Activated CD4-positive, alpha-beta T cell treated with anti-CD3 and anti-CD28 coated beads, Interleukin-2, amount 10 ng/mL, durations not matched to agents 24 days and 14 days (primary cell): Measurements from ENCODE around the gene NAA15. TPM values are rescaled to one million over a fixed set of nuclear protein-coding genes. Genes with fewer than 3 reads are reported as not detected.
A peak's percentile ranks its signal among the peaks of the same experiment; 100 is the strongest.
"Not testable (repeated sequence)": the region's sequence is repeated elsewhere in the genome, so short reads cannot be mapped to it uniquely, and the experiment has no call there.

Experiments
- DNase-seq: peaks from one replicate; pipeline ENCODE4 v3.0.0; 2022
- H3K27ac Mint-ChIP-seq: one replicate; pipeline ENCODE4 v1.8.0; 2022; ENCODE audit warnings: mild to moderate bottlenecking, mixed read lengths
- H3K27me3 Mint-ChIP-seq: one replicate; pipeline ENCODE4 v1.8.0; 2022; ENCODE audit warnings: mixed read lengths
- H3K36me3 Mint-ChIP-seq: one replicate; pipeline ENCODE4 v1.8.0; 2022; ENCODE audit warnings: low read depth, mild to moderate bottlenecking, mixed read lengths
- H3K4me1 Mint-ChIP-seq: one replicate; pipeline ENCODE4 v1.8.0; 2021; ENCODE audit warnings: mixed read lengths
- H3K4me3 Mint-ChIP-seq: one replicate; pipeline ENCODE4 v1.8.0; 2022; ENCODE audit warnings: mild to moderate bottlenecking, moderate library complexity, mixed read lengths
- H3K9me3 Mint-ChIP-seq: one replicate; pipeline ENCODE4 v1.8.0; 2021; ENCODE audit warnings: mixed read lengths
- intact Hi-C: fragments of 100-400 bp; cut with micrococcal nuclease; formaldehyde crosslinking; loops from one replicate; pipeline ENCODE4 v1.15.1; 2023
- total RNA-seq: library from RNA; stranded (reverse); gene quantifications from 2 replicates; pipeline ENCODE4 v1.2.3, GENCODE V29; 2022

The NAA15 gene
- total RNA-seq, 1 donor from 2014 or later = 115 TPM

- H3K27me3 Mint-ChIP-seq = no peaks in the 10 kb centered on the region
- no peaks in the 10 kb centered on the region for H3K4me1 Mint-ChIP-seq
- no peak overlapping the region for H3K27ac Mint-ChIP-seq
- H3K36me3 Mint-ChIP-seq = peaks cover 35% of the 10 kb centered on the region
- H3K4me3 Mint-ChIP-seq = no peak overlapping the region
- intact Hi-C loops = no loop called here
- no peaks in the 10 kb centered on the region for H3K9me3 Mint-ChIP-seq
- no peak for DNase-seq
These were observed 109.0 kb downstream of the NAA15 start for GRCh38 chr4:139410312-139410711.

GRCh38 chr4:139414671-139415210, 113.4 kb downstream of the NAA15 start:
- H3K4me3 Mint-ChIP-seq, H3K27me3 Mint-ChIP-seq, DNase-seq, H3K9me3 Mint-ChIP-seq, H3K27ac Mint-ChIP-seq: not testable (repeated sequence)
- intact Hi-C loops = loop anchor here (5.0 kb wide), 2 partner anchors 143 to 238 kb away; partner anchors contain the start of gene SETD7
- Mint-ChIP-seq H3K36me3 (peaks cover 28% of the 10 kb centered on the region), H3K4me1 (peaks cover 12% of the 10 kb centered on the region)

GRCh38 chr4:139416073-139416673, 114.9 kb downstream of the NAA15 start:
- Mint-ChIP-seq H3K4me3 (no peak overlapping the region), H3K27ac (no peak overlapping the region), H3K36me3 (peaks cover 39% of the 10 kb centered on the region), H3K27me3 (no peaks in the 10 kb centered on the region), H3K9me3 (no peaks in the 10 kb centered on the region), H3K4me1 (peaks cover 17% of the 10 kb centered on the region)
- intact Hi-C loops = loop anchor here (2.0 to 5.0 kb wide), 3 partner anchors 37 to 236 kb away; partner anchors contain the start of gene SETD7
- DNase-seq = peak; percentile 74

- H3K4me3 Mint-ChIP-seq = peak overlapping the region; percentile 23
- peaks cover 34% of the 10 kb centered on the region for H3K36me3 Mint-ChIP-seq
- H3K4me1 Mint-ChIP-seq = peaks cover 17% of the 10 kb centered on the region
- no peaks in the 10 kb centered on the region for H3K27me3 Mint-ChIP-seq
- no peaks in the 10 kb centered on the region for H3K9me3 Mint-ChIP-seq
- peak overlapping the region; percentile 82 for H3K27ac Mint-ChIP-seq
- intact Hi-C loops = loop anchor here (5.0 kb wide), 2 partner anchors 138 to 233 kb away; partner anchors contain the start of gene SETD7
- peak; percentile 78 for DNase-seq
These were observed 118.1 kb downstream of the NAA15 start for GRCh38 chr4:139419388-139419914.

- DNase-seq = no peak
- Mint-ChIP-seq H3K36me3 (peaks cover 28% of the 10 kb centered on the region), H3K9me3 (no peaks in the 10 kb centered on the region), H3K27me3 (no peaks in the 10 kb centered on the region), H3K4me1 (peaks cover 17% of the 10 kb centered on the region), H3K4me3 (no peak overlapping the region), H3K27ac (no peak overlapping the region)
- intact Hi-C loops = no loop called here
These were observed 119.3 kb downstream of the NAA15 start for GRCh38 chr4:139420652-139421051.

GRCh38 chr4:139436122-139436521, 134.8 kb downstream of the NAA15 start:
- intact Hi-C loops = no loop called here
- peaks cover 26% of the 10 kb centered on the region for H3K9me3 Mint-ChIP-seq
- peaks cover 52% of the 10 kb centered on the region for H3K36me3 Mint-ChIP-seq
- no peak overlapping the region for H3K27ac Mint-ChIP-seq
- H3K4me3 Mint-ChIP-seq = no peak overlapping the region
- H3K4me1 Mint-ChIP-seq = peaks cover 7% of the 10 kb centered on the region
- DNase-seq = no peak
- H3K27me3 Mint-ChIP-seq = no peaks in the 10 kb centered on the region

- DNase-seq = no peak
- peaks cover 47% of the 10 kb centered on the region for H3K36me3 Mint-ChIP-seq
- intact Hi-C loops = no loop called here
These were observed 136.8 kb downstream of the NAA15 start for GRCh38 chr4:139438141-139438540.

GRCh38 chr4:139441029-139441428, 139.7 kb downstream of the NAA15 start:
- Mint-ChIP-seq H3K4me1 (peaks cover 2% of the 10 kb centered on the region), H3K9me3 (peaks cover 21% of the 10 kb centered on the region), H3K27ac (no peak overlapping the region), H3K36me3 (peaks cover 39% of the 10 kb centered on the region), H3K27me3 (no peaks in the 10 kb centered on the region), H3K4me3 (no peak overlapping the region)
- no peak for DNase-seq
- intact Hi-C loops = no loop called here

More at GRCh38 chr4:139438141-139438540, 136.8 kb downstream of the NAA15 start:
- H3K9me3 Mint-ChIP-seq = peaks cover 21% of the 10 kb centered on the region
- H3K4me3 Mint-ChIP-seq = no peak overlapping the region
- H3K27ac Mint-ChIP-seq = no peak overlapping the region
- H3K4me1 Mint-ChIP-seq = peaks cover 7% of the 10 kb centered on the region
- H3K27me3 Mint-ChIP-seq = no peaks in the 10 kb centered on the region

- DNase-seq = no peak
- Mint-ChIP-seq H3K4me1 (no peaks in the 10 kb centered on the region), H3K27ac (no peak overlapping the region), H3K36me3 (peaks cover 24% of the 10 kb centered on the region), H3K9me3 (peaks cover 11% of the 10 kb centered on the region), H3K27me3 (no peaks in the 10 kb centered on the region), H3K4me3 (no peak overlapping the region)
- intact Hi-C loops = no loop called here
These were observed 142.4 kb downstream of the NAA15 start for GRCh38 chr4:139443661-139444060.

GRCh38 chr4:139444881-139445280, 143.6 kb downstream of the NAA15 start:
- intact Hi-C loops, H3K4me1 Mint-ChIP-seq, H3K27me3 Mint-ChIP-seq, H3K4me3 Mint-ChIP-seq, H3K9me3 Mint-ChIP-seq, H3K27ac Mint-ChIP-seq: not testable (repeated sequence)
- peak; percentile 45 for DNase-seq
- H3K36me3 Mint-ChIP-seq = peaks cover 14% of the 10 kb centered on the region

GRCh38 chr4:139447078-139447477, 145.8 kb downstream of the NAA15 start:
- peak; percentile 50 for DNase-seq
- H3K27me3 Mint-ChIP-seq, H3K4me1 Mint-ChIP-seq, intact Hi-C loops, H3K4me3 Mint-ChIP-seq, H3K9me3 Mint-ChIP-seq, H3K36me3 Mint-ChIP-seq, H3K27ac Mint-ChIP-seq: not testable (repeated sequence)

GRCh38 chr4:139450586-139450985, 149.3 kb downstream of the NAA15 start:
- Mint-ChIP-seq H3K4me1 (peaks cover 28% of the 10 kb centered on the region), H3K36me3 (peaks cover 5% of the 10 kb centered on the region), H3K9me3 (no peaks in the 10 kb centered on the region), H3K27ac (no peak overlapping the region), H3K27me3 (no peaks in the 10 kb centered on the region), H3K4me3 (no peak overlapping the region)
- no peak for DNase-seq
- intact Hi-C loops = loop anchor here (5.0 to 10.0 kb wide), 2 partner anchors 924 to 1772 kb away; partner anchors contain the start of genes SCOC and ZNF330

- peaks cover 38% of the 10 kb centered on the region for H3K4me1 Mint-ChIP-seq
- H3K9me3 Mint-ChIP-seq = no peaks in the 10 kb centered on the region
- peak overlapping the region; percentile 92 for H3K4me3 Mint-ChIP-seq
- peaks cover 5% of the 10 kb centered on the region for H3K36me3 Mint-ChIP-seq
- no peak overlapping the region for H3K27ac Mint-ChIP-seq
- no peak for DNase-seq
- H3K27me3 Mint-ChIP-seq = no peaks in the 10 kb centered on the region
- intact Hi-C loops = loop anchor here (2.0 to 10.0 kb wide), 5 partner anchors 35 to 1770 kb away; partner anchors contain the start of genes NOCT, SCOC and ZNF330
These were observed 150.7 kb downstream of the NAA15 start for GRCh38 chr4:139451997-139452396.

GRCh38 chr4:139453041-139453370, 151.7 kb downstream of the NAA15 start:
- H3K9me3 Mint-ChIP-seq = no peaks in the 10 kb centered on the region
- peaks cover 45% of the 10 kb centered on the region for H3K4me1 Mint-ChIP-seq
- peak overlapping the region; percentile 96 for H3K27ac Mint-ChIP-seq
- H3K36me3 Mint-ChIP-seq = peaks cover 4% of the 10 kb centered on the region
- no peaks in the 10 kb centered on the region for H3K27me3 Mint-ChIP-seq
- DNase-seq = peak; percentile 90
- intact Hi-C loops = loop anchor here (1.0 to 10.0 kb wide), 8 partner anchors 36 to 1769 kb away; partner anchors contain the start of genes NOCT, SCOC and ZNF330
- H3K4me3 Mint-ChIP-seq = peak overlapping the region; percentile 92
